ENCODE results near the gene PAPSS1.
"Not testable (repeated sequence)": the region's sequence is repeated elsewhere in the genome, so short reads cannot be mapped to it uniquely, and the experiment has no call there.

The PAPSS1 gene

DNA sequence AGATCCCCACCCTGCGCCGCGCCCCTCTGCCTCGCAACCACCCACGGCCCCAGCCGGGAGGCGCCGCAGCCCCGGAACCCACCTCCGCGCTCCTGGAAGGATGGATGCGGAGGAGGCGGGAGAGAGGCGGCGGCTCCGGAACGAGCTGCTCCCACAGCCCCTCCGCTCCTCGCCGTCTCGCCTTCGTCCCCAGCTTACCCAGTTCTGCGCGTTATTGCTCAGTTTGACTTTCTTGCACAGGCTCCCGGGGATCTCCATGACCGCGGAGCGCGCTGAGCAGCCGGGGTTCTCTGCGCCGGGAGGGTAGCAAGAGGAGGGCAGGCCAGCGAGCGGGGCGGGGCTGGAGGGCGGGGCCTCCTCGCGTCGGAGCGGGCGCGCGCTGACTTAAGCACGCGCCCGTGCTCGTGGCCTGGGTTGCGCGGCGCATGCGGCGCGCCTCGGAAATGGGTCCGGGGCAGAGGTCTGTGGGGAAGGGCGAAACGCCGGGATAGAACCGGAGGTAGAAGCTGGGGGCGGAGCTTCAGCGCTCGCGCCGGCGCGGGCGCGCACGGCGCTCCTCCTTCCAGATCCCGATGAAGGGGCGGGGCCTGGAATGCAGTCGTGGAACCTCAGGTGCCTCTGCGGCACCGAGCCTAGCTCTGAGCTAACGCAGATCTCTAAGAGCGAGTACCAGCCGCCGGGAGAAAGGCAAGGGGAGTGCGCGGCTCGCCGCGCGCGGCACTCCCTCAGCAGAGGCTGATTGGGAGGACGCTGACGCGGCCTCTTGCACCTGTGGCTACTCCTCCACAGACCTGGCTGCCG is at the start of gene PAPSS1:
Gene PAPSS1 (minus strand): TSS at position 313 of the 801 bp plus-strand sequence. CDS start 55 bp downstream, at position 258.
- peak; percentile 92 for DNase-seq (ENCODE audit: low read depth)

DNA sequence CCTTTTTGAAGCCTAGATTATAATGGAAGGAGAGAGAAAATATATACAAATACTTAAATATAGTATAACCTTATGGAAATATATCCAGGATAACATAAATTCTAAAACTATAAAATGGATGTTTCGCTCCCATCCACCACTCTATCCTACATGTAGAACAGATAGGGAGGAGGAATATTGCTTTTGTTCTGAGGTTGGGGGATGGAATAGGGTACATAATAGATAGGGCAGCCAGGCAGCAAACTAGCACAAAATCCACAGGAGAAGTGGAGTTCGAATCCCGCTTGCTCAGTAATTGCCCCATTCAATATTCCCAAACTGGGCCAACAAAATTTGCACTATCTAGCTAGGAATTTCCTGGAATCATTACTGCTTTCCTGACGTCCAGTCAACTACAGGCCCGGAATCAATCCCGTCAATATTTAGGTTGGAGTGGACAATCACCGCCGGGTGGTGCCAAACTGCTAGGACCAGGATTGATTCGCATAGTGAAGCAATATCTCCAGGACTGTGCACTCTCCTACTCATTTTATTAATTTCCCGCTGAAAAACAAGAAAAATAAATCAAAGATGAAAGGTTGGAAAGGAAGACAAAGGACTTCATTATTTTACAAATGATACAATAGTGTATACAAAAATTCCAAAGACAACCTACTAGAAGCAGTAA is 40.4 kb upstream of the PAPSS1 start:
- no peak for DNase-seq (ENCODE audit: low read depth)

DNA sequence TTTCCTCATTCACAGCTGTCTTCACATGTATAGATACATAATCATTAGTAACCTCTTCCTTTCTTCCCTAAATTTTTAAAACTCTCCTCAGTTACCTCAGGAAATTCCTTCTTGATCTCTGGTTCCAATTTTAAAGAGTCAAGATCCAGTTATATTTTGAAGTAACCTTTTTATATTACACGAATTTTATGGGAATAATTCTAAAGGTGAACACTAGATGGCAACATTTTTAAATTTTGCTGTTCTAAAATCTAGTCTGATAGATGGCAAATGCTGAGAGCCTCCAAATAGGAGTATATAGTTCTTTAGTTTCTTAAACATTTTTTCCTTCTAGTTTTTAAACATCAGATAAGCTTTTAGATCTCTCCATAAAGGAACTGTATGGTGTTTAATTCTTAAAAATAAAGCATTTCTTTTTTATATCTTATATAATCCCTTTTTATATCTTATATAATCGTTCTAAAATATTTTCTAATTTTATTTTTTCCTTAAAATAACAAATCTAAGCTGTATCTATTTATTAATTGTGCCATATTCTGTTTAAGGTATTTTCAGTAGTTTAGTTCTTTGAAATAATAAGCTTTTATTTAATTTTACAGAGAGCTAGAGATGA is 37.9 kb upstream of the PAPSS1 start:
- no peak for DNase-seq (ENCODE audit: low read depth)

DNA sequence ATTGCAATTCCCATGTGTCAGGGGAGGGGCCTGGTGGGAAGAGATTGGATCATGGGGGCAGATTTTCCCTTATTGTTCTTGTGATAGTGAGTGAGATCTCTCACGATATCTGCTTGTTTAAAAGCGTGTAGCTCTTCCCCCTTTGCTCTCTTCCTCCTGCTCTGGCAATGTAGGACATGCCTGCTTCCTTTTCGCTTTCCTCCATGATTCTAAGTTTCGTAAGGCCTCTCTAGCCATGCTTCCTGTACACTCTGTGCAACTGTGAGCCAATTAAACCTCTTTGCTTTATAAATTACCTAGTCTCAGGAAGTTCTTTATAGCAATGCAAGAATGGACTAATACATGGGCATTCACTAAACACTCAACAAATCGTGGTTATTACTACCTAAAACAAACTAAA is 37.2 kb upstream of the PAPSS1 start:
- no peak for DNase-seq (ENCODE audit: low read depth)

DNA sequence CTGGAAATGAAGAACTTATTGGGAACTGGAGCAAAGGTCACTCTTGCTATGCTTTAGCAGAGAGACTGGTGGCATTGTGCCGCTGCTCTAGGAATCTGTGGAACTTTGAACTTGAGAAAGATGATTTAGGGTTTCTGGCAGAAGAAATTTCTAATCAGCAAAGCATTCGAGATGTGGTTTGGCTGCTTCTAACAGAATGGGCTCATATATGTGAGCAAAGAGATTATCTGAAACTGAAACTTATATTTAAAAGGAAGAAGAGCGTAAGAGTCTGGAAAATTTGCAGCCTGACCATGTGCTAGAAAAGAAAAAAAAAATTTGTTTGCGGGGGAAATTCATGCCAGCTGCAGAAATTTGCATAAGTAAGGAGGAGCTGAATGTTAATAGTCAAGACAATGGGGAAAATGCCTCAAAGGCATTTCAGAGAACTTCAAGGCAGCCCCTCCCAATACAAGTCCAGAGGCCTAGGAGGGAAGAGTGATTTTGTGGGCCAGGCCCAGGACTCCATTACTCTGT is 35.9 kb upstream of the PAPSS1 start:
- no peak for DNase-seq (ENCODE audit: low read depth)

DNA sequence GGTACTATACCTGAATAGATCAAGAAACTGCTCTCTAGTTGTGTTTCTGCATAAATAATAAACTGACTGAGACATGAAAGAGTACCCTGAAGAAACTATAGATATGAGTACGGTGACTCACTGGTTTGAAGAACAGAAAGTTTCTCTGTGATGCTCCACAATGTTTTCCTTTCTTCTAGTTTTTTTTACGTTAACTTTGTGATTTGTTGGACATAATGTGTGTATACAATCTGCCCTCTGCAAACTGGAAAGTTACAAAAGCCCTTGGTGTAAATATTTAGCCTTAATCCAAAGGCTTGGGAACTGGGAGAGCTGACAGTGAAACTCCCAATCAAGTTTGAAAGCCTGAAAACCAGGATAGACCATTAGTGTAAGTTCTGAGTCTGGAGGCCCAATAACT is 31.6 kb upstream of the PAPSS1 start:
- DNase-seq (ENCODE audit: low read depth), result no peak

DNA sequence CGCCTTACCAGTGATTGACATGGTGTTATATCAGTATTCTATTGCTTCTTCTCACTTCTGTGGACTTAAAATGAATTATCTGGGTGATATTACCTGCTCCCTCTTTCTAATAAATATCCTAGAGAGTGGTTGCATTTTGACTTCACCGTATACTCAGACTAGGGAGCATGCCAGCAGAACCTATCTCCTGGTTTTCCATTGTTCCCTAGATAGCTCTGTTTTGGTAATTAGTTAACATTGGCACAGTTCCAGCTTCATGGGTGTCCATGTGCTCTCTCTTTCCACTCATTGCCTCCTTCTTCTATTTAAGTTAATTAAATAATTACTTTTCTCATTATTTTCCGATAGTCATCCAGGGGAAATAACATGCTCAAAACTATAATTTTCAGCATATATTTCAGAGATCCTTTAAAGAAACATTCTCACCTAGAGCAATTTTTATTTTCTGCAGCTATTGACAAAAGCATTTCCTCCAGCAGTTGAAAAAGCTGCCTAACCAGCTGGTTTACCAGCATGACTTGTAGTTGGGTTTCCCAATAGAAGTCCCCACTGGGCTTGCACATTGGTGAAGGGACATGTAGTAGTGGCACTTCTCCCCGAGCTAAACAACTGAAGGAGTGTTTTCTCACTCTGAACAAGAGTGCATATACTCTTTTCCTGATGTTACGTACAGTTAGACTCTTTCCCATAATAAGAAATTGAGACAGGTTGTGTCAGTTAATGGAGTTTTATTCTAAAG is 27.9 kb upstream of the PAPSS1 start:
- no peak for DNase-seq (ENCODE audit: low read depth)

DNA sequence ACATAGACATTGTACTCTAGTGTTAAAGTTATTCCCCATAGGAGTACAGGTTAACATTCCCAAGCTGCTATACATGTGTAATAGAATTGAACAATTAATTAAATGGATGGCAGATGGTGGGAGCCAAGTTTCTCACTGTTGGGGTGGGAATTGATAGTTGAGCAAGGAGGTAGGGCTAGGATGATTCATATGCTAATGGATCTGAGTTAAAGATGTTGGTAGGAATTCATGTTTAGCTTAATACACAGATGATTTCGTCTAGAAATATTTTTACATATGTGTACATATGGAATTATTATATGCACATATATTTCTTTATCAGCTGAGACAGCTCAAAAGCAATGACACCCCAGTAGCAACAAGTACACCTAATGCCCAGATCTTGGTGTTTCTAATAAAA is 26.1 kb upstream of the PAPSS1 start:
- DNase-seq (ENCODE audit: low read depth), result no peak

DNA sequence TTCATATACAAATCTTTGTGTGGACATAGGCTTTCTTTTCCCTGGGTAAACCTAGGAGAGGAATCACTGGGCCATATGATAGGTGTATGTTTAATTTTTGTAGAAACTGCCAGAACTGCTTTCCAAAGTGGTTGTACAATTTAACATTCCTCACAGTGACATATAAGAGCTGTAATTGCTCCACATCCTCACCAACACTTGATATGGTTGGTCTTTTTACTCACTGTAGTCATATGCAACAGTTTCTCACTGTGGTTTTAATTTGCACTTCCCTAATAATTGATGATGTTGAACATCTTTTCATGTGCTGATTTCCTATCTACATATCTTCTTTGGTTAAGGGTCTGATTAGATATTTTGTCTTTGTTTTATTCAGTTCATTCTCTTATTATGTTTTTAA is 24.5 kb upstream of the PAPSS1 start:
- no peak for DNase-seq (ENCODE audit: low read depth)

DNA sequence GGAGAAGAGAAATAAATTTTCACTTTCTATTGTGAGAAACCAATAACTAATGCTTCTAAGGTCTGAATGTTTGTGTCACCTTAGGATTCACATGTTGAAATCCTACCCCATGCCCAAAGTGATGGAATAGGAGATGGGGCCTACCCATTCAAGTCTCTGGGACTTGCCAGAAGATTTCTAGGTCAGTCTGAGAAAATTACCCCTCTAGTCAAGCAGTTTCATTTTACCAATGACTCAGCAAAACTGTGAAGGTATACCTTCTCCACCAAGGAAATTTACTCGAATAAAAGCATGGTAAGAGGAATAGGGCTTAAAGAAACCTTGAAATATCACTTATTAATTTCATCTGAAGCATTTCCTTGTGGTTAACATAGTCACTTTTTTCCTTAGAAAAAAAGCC is 23.5 kb upstream of the PAPSS1 start:
- no peak for DNase-seq (ENCODE audit: low read depth)

DNA sequence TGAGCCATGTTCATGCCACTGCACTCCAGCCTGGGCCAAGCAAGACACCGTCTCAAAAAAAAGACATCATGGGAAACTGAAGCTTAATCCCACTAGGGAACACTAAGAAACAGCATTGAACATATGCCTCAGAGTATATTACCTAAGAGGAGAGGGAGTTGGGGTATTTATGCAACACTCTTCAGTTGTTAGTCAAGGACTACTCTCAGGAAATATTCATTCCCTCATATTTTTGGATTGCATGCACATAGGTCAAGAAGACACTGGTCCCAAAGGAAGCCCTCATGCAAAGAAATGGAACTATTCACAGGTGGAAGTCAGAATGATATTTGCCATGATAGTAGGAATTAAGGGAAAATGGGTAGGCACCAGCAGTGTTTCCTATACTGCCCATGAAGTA is 22.8 kb upstream of the PAPSS1 start:
- DNase-seq (ENCODE audit: low read depth), result no peak

DNA sequence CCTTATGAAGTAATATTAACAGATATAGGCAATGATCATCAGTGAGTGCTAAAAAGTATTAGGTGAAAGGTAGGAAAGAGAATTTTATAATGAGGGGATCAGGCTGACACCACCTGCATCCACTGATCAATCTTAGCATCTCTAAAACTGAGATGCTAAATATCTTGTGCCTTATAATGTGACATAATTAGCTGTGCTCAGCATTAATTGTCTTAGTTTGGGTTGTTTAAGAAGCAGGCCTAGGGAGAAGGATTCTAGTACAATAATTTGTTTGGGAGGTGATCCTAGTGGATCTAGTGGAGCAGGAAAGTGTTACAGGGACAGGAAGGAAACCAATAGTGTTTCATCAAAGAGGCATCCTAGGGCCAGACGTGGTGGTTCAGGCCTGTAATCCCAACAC is 22.2 kb upstream of the PAPSS1 start:
- DNase-seq (ENCODE audit: low read depth), result no peak

DNA sequence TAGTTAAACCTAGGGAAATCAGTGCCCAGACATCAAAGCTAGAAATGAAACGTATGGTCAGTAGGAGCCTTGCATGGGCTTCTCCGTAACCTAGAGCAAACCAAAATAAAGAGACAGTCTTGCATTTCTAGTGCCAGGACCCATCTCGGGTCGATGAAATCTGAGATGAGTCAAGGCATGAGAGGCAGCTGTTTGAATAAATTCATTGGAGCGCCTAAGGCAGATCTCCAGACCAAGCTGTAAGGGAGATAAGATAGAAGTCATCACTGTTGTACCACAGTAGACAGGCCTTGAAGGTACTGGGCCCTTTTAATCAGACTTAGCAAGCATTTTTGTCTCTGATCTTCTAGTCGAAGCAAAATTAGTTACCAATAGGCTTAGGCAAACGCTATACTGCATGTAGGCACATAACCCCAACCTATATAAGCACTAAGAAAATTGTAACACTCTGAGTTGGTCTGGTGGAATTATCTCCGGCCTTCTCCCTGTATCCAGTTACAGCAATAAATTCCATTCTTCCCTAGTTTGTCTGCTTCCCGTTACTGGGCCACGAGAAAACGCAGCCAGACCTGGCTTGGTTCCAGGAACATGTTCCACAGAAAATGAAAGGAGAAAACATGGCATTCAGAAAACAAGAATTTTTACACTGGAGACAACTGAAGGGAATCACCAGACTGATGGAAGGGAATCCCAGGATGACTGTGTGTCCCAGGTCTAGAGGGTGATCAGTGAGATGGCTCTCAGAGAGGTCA is 21.1 kb upstream of the PAPSS1 start:
- no peak for DNase-seq (ENCODE audit: low read depth)

DNA sequence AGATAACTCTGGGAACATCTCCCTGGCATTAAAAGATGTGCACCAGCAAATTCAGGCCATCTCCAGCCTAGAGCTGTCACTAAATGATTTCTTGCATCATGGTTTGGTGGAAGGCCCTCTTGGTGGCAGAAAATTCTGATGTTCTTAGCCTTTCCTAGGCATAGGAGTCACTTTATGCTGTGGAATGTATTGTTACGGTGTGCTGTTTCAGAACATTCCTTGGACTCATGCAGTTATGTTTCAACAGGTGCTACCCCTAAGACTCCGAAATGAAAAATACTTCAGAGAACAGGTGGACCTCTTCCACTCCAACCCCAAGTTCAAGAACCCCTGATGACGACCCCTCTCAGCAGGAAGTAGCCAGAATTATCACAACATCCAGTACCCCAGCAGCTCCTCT is 20.3 kb upstream of the PAPSS1 start:
- DNase-seq (ENCODE audit: low read depth), result no peak

DNA sequence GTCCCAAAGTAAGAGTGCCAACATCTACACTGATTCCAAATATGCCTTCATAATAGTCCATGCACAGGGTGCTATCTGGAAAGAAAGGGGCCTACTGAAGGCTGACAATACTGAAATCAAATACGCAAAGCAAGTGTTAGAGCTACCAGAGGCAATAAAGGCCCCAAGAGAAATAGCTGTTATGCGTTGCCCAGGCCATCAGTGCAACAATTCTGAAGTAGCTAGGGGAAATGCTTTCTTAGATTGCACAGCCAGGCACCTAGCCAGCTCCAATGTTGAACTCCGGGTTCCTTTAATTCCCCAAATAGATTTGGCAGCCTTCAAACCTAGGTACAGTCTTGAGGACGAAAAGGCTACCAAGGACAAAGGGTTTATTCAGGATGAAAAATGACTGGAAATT is 17.4 kb upstream of the PAPSS1 start:
- no peak for DNase-seq (ENCODE audit: low read depth)

DNA sequence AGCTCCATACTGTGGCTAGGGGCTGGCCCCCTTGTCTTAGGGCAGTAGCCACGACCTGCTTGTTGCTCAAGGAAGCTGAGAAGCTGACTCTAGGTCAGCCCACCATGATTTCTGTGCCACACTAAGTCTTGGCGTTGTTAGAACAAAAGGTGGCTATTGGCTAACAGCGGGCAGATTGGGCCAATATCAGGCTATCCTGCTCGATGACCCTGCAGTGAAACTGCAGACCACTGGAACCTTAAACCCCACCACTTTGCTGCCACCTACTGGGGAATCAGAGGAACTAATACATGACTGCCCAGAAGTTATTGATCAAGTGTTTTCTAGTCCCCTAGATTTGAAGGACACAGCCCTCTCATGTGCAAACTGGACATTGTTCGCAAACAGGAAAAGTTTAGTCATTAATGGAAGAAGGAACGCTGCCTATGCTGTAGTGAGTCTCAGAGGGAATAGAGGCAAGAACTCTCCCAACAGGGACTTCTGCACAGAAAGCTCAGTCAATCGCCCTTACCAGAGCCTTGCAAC is 17.0 kb upstream of the PAPSS1 start:
- peak; percentile 5 for DNase-seq (ENCODE audit: low read depth)

DNA sequence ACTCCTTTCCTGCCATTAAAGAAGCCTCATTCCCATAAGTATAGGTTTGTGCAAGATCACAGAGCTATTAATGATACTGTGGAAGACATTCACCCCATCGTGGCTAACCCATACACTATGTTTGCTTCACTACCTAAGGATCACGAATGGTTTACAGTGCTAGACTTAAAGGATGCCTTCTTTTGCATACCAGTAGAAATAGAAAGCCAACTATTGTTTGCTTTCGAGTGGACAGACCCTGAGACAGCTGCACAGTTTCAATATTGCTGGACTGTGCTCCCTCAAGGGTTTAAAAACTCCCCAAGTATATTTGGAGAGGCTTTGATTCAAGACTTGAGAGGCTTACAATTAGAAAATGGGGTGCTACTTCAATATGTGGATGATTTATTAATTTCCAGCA is 16.0 kb upstream of the PAPSS1 start:
- no peak for DNase-seq (ENCODE audit: low read depth)

DNA sequence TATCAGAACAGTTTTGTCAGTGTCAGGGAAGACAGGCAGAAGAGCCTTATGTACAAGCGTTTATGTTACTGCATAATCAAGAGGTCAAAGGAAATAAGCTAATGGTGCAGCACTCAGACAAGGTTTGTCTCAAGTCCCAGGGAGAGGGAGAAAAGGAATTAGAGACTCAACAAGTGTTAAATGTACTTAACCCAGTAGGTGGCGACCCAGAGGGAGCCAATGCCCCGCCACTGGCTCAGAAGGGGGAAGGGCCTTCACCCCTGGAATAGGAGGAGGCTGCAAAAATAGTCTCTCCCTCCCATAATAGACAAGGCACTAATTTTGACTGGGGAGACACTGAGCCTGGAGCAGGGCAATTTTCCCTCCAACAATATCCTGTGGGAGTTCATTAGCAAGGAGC is 14.1 kb upstream of the PAPSS1 start:
- no peak for DNase-seq (ENCODE audit: low read depth)

DNA sequence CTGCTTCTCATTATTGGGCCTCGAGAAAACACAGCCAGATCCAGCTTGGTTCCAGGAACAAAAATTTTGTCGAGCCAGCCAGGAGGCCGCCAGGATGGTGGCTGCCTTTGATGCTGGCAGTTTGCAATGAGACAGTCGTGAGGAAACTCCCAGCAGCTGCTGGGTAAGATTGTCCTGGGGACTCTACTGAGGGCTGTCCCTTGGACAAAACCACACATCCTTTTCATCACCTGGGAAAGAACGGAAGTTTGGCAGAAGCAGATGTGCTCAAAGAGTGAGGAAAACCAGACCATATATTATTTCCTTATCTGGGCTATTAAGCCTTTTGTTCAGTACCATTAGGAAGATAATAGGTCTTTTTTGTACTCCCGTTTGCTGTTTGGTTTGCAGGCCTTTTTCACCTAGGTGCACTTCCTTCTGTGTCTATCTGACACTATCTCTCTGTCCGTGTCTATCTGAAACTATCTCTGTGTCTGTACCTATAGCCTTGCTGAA is 13.4 kb upstream of the PAPSS1 start:
- no peak for DNase-seq (ENCODE audit: low read depth)

DNA sequence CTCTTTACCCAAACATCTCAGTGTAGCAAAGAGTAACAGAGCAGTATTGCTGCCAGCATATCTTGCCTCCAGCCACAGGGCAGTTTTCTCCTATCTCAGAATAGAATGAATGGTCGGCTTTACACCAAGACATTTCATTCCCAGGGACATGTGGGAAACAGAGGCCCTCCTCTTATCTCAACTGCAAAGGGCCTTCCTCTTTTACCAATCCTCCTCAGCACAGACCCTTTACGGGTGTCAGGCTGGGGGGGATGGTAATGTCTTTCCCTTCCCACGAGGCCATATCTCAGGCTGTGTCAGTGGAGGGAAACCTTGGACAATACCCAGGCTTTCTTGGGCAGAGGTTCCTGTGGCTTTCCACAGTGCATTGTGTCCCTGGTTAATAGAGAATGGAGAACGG is 9.0 kb upstream of the PAPSS1 start:
- not testable (repeated sequence) for DNase-seq (ENCODE audit: low read depth)

Measured in activated T-helper 1 cell treated with Interleukin-2 at 50 U/mL for 16 hours (primary cell).